GM18909 (cell line): Measurements from ENCODE around the gene COQ7.

ENCODE experiments used
- ATAC-seq: cut with Tn5 transposase; IDR thresholded peaks from one replicate; pipeline ENCODE4 v1.9.1; 2021; ENCODE audit warnings: mild to moderate bottlenecking; ENCODE audit not compliant: unreplicated experiment, poor library complexity

The COQ7 gene

DNA sequence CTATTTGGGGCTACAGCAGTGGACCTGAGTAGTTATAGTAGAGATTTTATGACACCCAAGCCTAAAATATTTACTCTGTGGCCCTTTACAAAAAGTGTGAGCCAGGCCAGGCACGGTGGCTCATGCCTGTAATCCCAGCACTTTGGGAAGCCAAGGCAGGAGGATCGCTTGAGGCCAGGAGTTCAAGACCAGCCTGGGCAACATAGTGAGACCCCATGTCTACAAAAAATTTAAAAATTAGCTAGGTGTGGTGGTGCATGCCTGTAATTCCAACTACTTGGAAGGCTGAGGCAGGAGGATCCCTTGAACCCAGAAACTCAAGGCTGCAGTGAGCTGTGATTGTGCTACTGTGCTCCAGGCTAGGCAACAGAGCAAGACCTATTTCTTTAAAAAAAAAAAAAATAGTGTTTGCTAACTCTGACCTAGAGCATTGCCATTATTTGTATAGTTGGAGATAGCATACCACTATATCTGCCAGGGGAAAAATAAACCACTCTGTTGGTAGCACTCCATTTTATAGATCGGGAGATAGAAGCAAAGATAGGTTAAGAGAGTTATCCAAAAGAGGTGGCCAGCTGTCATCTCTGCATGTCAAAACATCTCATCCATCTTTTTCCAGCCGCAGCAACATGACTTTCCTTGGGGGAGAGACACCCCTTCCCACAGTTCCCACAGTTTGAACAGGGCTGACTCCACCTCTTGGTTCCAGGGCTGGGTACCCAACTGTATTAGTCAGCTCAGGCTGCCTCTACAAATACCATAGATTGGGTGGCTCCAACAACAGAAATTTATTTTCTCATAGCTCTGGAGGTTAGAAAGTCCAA is 43.3 kb downstream of the COQ7 start:
- no peak for ATAC-seq

GRCh38 chr16:19112099-19112407 is 44.6 kb downstream of the COQ7 start:
- no peak for ATAC-seq

DNA sequence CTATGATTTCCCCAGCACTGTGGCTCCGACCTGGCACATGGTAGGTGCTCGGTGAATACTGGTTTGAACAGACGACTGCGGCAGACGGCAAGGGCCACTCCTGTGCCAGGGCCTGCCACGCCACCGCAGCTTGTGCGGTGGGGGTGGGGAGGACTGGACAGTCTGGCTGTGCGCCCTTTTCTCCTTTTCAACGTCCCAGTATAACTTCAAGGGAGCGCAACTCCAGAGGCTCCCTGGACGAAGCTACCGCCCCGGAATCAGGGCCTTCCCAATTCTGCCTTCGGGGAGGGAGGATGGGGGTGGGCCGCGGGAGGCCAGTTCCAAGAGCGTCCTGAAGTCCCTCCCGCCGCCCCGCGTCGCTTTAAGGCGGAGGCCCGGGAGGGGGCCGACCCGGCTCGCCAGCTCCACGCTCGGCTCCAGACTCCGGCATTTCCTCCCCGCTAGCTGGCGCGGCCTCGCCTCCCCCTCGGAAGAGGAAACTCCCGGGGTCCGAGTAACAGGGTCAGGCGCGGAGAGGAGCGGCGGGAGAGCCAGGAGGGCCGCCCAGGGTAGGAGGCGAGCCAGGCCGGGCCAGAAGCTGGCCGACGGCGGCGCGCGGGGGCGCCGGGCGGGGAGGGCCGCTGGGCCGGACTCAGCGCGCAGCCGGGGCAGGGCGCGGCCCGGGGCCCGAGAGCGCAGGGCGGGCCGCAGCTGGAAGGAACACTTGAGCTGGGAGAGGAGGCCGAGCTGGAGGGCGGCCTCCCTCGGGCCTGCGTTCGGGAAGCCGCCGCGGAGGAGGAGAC is 46.4 kb downstream of the COQ7 start, which contains the start of gene ITPRIPL2:
Gene ITPRIPL2, plus strand, starts transcription at position 388 of the 782 bp plus-strand sequence. CDS start 498 bp downstream, outside the sequence.
- peak; percentile 33 for ATAC-seq

DNA sequence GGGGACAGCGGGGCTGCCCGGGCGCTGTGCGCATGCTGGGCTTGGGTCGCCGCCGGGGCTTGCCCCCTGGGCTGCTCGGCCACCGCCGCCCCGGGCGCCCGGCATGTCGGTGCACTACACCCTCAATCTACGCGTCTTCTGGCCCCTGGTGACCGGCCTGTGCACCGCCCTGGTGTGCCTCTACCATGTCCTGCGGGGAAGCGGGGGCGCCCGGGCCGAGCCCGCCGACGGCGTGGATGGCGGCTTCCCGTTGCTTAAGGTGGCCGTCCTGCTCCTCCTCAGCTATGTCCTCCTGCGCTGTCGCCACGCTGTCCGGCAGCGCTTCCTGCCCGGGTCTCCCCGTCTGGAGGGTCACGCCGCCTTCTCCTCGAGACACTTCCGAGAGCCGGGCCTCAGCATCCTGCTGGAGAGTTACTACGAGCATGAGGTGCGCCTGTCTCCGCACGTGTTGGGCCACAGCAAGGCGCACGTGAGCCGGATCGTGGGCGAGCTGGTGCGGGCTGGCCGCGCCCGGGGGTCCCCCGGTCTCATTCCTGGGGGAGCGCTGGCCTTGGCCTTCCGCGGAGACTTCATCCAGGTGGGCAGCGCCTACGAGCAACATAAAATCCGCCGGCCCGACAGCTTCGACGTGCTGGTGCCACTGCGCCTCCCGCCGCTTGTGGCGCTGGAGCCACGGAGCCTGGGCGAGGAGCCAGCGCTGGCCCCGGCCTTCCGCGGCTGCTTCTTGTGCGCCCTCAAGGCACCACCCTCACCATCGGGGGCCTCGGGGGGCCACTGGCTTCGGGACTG is 47.1 kb downstream of the COQ7 start:
- ATAC-seq = peak; percentile 32

DNA sequence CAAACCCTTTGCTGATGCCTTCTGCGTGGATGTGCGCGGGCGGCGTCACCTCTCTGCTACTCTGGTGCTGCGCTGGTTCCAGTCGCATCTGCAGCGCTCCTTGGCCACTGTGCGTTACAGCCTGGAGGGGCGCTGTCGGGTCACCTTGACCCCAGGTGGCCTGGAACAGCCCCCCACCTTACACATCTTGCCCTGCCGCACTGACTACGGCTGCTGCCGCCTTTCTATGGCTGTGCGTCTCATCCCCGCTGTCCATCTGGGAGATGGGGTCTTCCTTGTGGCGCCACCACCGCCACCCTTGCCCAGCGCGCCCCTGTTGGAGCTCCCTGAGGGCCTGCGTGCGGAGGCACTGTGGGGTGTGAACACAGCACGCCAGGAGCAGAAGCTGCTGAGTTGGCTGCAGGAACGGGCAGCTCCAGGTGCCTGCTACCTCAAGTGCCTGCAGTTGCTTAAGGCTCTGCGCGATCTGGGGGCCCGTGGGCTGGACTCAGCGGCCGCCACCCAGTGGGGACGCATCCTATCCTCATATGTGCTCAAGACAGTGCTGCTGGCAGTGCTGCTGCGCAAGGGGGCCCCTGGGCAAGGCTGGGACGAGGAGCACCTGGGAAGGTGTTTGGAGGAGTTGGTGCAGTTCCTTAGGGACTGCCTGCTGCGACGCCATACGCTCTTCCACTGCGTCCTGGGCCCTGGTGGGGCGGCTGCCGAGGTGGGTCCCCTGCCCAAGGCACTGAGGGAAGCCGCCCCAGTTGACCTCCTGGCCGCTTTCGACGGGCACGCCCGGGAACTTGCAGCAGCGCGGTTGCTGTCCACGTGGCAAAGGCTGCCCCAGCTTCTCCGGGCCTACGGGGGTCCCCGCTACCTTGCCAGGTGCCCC is 48.0 kb downstream of the COQ7 start:
- ATAC-seq = no peak

GRCh38 chr16:19116711-19117449 is 49.5 kb downstream of the COQ7 start:
- ATAC-seq = no peak

DNA sequence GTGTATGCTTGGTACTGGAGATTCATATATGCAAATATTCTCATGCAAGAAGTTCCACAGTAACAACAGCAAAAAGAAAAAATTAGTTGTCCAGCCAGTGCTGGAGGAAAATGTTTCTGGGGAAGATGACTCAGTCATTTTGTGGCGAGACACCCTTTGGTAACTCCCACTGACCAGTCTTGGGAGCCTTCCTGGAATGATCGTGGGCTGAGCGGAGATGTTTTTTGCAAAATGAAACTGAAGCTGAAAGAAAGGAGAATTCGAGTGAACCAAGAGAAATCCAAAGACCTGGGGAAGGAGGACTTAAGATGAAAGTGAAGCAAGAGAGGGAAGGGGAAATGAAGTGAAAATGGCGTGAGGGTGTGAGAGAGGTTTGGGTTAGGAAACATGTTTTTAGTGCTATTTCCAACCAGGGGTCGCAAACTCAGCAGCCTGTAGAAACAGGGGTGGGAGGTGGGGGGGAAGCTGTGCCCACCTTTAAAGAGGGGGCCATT is 51.6 kb downstream of the COQ7 start:
- ATAC-seq = no peak

- no peak for ATAC-seq
Observed at GRCh38 chr16:19119564-19119963, 52.1 kb downstream of the COQ7 start.

DNA sequence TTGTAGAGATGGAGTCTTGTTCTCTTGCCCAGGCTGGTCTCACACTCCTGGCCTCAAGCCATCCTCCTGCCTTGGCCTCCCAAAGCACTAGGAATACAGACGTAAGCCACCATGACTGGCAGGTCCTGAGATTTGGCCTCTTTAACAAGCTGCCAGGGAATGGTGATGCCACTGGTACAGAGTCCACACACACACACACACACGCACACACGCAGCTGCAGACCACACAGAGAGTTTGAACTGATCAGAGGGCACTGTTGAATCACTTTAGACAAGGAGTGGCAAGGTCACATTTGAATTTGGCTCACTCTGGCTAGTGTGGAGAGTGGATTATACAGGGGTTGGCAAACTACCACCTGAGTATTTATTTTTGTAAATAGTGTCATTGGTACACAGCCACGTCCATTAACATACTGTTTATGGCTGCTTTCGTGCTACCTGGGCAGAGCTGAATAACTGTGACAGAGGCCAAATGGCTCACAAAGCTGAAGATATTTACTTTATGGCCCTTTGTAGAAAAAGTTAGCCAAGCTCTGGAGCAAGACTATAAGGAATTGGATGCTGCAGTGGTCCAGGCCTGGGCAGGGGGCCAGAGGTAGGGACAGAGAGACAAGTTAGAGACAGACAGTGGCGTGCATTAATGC is 56.2 kb downstream of the COQ7 start:
- ATAC-seq = no peak

GRCh38 chr16:19126300-19126699 is 58.9 kb downstream of the COQ7 start:
- no peak for ATAC-seq

GRCh38 chr16:19127205-19127604 is 59.8 kb downstream of the COQ7 start:
- ATAC-seq = peak; percentile 24

- peak; percentile 59 for ATAC-seq
Observed at GRCh38 chr16:19127674-19128131, 60.3 kb downstream of the COQ7 start.

GRCh38 chr16:19128454-19129200 is 61.2 kb downstream of the COQ7 start:
- ATAC-seq = no peak
